ENCODE measurements around the gene THADA.

The THADA gene

GRCh38 chr2:43220229-43220751, 375.5 kb downstream of the THADA start:
- DNase-seq: no peak

DNA sequence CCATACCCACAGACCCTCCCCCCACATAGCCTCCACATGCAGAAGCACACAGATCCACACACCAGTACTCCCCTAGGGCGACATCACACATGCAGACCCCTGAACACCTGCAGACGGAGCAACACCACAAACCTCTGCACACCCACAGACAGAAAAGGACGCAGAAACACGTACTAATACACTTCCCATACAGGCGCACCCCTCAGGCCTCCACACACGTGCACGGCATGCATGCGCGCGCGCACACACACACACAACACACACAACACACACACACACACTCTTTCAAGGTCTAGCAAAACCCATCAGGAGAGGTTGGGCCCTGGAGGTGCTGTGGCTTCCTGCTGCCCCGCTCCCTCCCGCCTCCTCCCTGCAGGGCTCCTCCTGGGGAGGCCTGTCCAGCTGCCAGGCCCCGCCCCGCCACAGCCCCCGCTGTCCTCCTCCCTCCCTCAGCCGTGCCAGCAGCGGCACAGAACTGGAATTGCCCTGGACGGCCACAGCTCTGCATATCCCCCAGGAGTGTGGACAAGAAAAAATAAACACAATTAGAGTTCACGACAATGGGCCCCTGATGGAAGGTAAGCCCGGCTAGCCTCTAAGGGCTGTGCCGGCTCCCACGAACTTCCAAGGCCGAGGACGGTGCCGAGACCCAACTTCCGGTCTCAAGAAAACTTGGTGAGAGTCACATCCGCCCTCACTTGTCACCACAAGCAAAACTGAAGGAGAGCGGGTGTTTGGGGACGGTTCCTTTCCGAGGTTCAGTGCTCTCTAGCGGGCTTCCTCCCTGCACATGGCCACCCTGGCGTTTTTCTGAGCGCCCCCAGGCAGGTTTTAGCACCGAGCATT, 376.2 kb downstream of the THADA start:
- peak; percentile 88 for DNase-seq

DNA sequence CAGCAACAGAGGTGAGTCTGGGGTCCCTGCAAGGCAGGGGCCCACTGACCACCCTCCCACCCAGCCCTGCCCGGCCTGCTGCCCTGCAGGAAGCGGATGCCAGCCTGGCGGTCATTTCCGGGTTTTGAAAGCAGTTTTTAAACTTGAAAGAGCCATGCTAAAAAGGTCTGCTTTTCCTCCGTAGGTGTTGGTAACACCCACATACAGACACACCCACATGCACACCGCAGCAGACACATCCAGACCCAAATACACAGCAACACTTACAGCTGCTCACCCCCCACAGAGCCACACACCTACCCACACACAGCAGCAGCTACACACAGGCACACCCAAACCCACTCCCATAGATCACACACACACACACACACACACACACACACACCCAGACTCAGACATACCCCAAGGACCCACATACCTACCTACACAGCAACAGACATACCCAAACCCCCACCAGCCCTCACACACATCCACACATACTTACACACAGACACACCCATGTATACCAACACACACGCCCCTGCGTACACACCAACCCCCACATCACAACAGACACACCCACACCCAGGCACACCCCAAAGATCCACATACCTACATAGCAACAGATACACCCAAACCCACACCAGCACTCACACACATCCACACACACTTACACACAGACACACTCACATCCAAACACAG, 377.0 kb downstream of the THADA start:
- peak; percentile 92 for DNase-seq

GRCh38 chr2:43218155-43218701, 377.6 kb downstream of the THADA start:
- no peak for DNase-seq

DNA sequence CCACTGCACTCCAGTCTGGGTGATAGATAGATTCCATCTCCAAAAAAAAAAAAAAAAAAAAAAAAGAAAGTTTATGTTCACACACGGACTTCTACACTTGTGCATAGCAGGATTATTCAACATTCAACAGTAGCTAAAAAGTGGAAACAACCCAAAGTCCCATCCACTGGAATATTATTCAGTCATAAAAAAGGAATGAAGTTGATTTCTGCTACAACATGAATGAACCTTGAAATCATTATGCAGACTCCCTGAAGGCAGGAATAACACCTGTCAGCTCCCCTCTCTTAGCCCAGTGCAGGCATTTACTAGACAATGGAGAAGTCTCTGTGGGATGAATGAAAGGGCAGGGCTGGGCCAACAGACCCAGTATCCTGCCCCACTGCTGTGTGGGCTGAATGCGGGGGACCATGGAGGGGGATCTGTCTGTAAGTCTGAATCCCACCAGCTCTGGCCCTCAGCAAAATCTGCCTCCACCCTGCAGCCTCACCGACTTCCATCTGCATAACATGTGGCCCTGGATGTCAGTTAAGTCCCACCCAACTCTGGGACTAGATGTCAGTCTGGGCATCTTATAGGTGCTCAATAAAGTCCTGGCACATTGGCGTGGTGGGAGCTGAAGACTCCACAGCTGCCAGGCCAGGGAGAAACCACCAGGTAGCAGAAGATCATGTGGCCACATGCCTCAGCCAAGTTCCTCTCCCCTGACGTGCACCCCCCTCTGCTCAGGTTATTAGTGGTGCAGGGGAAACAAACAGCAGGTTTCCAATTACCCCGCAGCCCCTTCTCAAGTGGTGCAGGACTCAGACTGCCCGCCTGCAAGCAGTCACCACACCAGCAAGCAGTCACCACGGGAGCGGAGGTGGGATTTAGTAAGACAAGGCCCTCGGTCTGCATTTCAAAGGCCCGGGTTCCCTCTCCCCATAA, 378.3 kb downstream of the THADA start:
- DNase-seq: no peak

GRCh38 chr2:43216629-43217028, 379.2 kb downstream of the THADA start:
- no peak for DNase-seq

DNA sequence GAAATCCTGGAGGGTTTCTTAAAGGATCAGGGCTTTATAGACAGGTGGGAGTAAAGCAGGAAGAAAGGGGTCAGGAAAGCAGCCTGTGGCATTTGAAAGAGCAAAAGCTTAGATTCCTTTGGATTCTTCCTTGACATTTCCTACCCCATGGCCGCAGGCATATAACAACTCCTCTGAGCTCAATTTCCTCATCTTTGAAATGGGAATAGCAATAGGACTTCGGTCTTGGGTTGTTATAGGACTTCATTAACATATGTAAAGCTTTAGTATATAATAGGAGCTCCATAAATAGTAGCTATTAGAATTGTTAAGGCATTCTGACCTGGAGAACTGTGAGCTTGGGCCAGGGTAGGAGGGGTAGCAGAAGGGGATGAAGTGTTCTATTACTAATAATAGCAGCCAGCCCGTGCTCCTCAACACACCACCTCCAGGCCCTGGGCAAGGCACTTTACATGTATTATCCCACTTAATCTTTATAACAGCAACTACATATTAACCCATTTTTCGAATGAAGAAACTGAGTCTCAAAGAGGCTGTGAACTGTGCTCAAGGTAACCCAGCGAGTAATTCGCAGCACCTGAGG, 380.1 kb downstream of the THADA start:
- DNase-seq: no peak

DNA sequence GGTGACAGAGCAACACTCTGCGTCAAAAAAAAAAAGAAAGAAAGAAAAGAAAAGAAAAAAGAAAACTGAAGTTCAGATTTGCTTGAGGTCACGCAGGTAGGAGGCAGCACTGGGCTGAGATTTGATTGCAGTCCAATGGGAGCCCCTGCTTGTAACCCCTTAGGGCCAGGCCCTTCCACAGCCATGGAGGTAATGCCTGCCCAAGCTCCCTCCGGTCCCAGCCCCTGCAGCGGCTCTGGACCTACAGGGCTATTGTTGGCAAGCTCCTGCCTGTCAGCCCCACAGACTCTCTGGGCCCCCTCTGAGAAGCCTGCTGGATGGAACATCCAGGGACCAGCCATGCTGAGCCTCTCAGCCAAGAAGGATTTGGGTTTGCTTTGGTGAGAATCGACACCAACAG, 381.6 kb downstream of the THADA start:
- no peak for DNase-seq

GRCh38 chr2:43212931-43213330, 382.9 kb downstream of the THADA start:
- DNase-seq: peak; percentile 23

- DNase-seq: no peak
Observed at GRCh38 chr2:43212216-43212835, 383.5 kb downstream of the THADA start.

- DNase-seq: peak; percentile 16
Observed at GRCh38 chr2:43210467-43211303, 385.2 kb downstream of the THADA start.

- DNase-seq: no peak
Observed at GRCh38 chr2:43210125-43210466, 385.7 kb downstream of the THADA start.

DNA sequence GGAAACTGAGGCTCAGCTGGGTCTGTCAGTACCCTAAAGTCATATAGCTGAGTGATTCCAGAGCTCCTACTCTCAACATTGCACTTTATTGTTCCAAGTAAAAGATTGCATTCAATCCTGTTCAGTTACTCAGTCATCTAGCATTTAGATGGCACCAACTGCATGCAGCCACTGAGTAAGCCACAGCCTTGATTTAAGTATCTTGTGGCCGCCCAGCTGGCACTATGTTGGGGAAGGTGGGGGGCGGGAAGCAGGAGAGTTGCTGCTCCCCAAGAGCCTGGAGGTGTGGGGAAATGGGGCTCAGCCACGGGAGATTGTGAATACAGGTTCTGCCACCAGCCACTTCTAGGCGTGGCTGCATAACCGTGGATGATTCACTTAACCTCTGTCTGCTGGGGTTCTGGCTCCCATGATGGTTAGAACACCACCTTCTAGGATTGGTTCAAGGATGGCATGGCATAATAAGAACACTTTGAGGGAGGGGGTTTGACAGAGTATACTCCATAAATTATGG, 386.6 kb downstream of the THADA start:
- DNase-seq: no peak

- DNase-seq: no peak
Observed at GRCh38 chr2:43207553-43208300, 388.1 kb downstream of the THADA start.

DNA sequence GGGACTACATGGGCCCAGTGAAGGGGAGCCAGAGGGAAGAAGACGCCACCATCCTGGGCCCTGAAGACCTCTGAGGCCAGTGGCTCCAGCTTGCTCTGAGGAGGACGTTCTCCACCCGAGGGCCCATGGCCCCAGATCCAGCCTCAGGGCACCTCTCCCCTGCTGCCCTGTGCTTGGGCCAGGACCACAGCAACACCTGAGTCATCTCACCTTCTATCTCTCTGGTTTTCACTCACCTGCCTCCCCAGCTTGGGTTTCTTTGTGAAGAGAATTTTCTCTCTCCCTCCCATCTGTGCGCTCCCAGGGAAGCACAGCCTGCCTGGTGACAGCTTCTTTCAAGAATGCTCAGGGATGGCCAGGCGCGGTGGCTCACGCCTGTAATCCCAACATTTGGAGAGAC, 389.2 kb downstream of the THADA start:
- DNase-seq: no peak

DNA sequence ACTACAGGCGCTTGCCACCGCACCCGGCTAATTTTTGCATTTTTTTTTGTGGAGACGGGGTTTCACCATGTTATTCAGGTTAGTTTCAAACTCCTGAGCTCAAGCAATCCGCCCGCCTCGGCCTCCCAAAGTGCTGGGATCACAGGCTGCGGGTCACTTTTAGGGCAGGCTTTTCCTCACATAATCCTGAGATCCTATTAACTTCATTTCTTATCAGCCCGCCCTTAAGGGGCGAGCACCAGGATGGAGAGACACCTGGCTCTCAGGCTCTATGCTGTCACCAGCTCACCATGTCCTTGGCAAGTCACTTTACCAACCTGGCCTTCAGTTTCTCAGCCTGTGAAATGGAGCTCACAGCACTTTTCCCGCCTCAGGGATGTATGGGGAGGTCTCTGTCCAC, 392.5 kb downstream of the THADA start:
- no peak for DNase-seq

DNA sequence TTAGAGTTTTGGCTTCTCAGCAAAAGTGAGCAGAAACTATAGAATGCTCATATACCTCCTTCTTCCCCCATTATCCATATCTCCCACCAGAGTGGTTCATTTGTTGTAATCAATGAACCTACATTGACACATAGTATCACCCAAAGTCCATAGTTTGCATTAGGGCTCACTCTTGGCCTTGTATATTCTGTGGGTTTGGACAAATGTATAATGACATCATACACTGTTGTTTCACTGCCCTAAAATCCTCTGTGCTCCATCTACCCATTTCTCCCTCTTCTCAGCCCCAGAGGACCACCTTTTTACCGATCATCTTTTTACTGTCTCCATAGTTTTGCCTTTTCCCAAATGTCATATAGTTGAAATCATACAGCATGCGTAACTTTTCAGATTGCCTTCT, 393.5 kb downstream of the THADA start:
- no peak for DNase-seq

- no peak for DNase-seq
Observed at GRCh38 chr2:43201497-43201896, 394.3 kb downstream of the THADA start.

DNA sequence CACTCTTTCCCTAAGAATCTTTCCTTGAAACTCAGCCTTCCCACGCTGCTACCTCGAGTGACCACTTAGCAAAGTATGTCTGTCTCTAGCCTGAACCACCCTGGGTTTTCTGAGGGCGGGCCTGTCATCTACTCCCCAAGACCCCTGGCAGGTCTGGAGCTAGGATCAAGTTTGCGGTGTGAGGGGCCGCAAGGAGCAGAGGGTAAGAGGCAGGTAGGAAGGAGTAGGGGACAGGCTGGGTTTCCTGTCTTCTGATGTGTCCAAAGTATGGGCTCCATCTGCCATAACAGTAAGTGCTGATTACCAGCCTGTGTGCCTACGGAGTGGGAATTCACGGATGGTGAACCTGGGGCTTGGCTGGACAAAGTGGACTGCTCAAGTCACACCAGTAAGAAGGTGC, 394.8 kb downstream of the THADA start:
- DNase-seq: no peak
